OCI-LY1 (cell line): ENCODE results near the gene DIP2A.

Source experiments
- EZH2 ChIP-seq: fragments of 200-600 bp; sonication (generic), shearing (Covaris generic); IDR thresholded peaks from 2 replicates; pipeline ENCODE4 v1.8.0; 2017; ENCODE audit warnings: borderline replicate concordance, mixed run types, mild to moderate bottlenecking, antibody characterized with exemption, low read length, moderate library complexity, mixed read lengths
- TF ChIP-seq, protein P1 (sequence below): fragments of 200-600 bp; sonication (generic), shearing (Covaris generic); IDR thresholded peaks from 2 replicates; pipeline ENCODE4 v1.5.1; 2017; ENCODE audit warnings: mild to moderate bottlenecking, antibody characterized with exemption, low read length, moderate library complexity, mixed read lengths

DNA sequence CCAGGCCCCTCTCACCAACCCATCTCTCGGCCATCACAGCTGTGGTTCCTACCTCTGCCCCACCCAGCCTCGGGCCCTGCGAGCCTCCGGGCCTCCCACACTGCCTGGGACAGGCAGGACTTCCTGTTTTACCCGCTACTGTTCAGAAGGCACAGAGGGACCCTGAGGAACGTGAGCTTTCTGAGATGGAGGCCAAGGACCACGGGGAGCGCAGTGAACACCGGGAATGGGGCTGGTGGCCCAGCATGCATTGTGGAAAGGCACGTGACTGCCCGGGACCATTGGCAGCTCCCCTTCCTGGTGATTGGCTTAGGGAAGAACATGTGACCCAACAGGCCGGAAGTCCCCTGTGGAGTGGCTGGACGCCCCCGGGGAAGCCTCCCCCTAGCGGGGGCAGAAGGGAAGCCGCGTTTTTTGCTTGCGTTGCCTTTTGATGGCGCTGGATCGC, 139.2 kb downstream of the DIP2A start:
- no peak for TF ChIP-seq EZH2
- TF ChIP-seq, protein P1, sequence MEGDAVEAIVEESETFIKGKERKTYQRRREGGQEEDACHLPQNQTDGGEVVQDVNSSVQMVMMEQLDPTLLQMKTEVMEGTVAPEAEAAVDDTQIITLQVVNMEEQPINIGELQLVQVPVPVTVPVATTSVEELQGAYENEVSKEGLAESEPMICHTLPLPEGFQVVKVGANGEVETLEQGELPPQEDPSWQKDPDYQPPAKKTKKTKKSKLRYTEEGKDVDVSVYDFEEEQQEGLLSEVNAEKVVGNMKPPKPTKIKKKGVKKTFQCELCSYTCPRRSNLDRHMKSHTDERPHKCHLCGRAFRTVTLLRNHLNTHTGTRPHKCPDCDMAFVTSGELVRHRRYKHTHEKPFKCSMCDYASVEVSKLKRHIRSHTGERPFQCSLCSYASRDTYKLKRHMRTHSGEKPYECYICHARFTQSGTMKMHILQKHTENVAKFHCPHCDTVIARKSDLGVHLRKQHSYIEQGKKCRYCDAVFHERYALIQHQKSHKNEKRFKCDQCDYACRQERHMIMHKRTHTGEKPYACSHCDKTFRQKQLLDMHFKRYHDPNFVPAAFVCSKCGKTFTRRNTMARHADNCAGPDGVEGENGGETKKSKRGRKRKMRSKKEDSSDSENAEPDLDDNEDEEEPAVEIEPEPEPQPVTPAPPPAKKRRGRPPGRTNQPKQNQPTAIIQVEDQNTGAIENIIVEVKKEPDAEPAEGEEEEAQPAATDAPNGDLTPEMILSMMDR = no peak
